ENCODE results near the gene IFT27. TPM values are rescaled to one million over a fixed set of nuclear protein-coding genes. Genes with fewer than 3 reads are reported as not detected.
"Not testable (repeated sequence)": the region's sequence is repeated elsewhere in the genome, so short reads cannot be mapped to it uniquely, and the experiment has no call there.

The IFT27 gene
- total and polyA plus RNA-seq, 2 donors: 23.0 to 33.9 TPM

DNA sequence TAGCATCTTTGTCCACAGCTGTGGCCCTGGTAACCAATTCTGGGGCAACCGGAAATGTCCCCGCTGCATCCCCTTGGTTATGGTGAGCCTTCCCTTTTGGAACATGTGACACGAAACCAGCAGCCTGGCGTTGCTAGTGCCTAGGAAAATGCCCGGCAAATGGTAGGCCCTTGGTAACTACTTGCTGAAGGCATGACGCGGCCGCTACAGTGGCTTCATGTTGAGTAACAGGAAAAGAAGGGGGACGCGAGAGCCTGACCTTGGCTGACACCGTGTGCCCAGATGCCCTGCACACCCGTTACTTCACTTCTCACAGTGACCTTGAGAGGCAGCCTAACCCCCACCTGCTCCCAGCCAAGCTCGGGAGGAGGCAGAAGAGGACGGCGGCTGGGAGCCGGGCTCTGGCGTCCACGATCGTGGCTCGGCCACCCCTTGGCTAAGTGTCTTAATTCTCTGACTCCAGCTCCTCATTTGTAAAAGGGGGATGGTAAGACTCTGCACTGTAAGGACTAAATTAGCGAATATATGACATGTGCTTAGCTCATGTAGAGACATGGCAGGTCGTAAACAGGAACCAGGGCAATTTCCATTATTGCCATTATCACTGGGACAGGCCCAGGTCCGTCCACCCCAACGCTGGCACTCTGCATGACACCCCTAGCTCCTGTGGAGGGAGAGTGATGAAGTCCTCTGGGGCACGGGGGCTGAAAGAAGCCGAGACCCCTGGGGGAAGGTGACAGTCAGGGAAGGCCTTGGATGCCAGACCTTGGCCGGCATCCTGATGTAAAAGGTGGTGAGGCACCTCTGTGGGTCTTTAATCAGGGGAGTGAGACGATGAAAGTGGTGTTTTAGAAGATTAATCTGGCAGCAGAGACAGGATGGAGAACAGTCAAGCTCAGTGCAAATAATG is 18.9 kb downstream of the IFT27 start:
- Histone ChIP-seq H3K4me3 (ENCODE audit: low read length in 2 of 2) (no peak overlapping the region), H3K27me3 (ENCODE audit: control insufficient read depth in 2 of 2, insufficient read depth in 1 of 2, low read length in 1 of 2) (peaks cover 0 to 9% of the 10 kb centered on the region in 2 donors), H3K4me1 (ENCODE audit: control insufficient read depth in 2 of 2, insufficient read depth in 2 of 2, low read length in 2 of 2) (peaks cover 0 to 23% of the 10 kb centered on the region in 2 donors), H3K9me3 (ENCODE audit: control insufficient read depth in 2 of 2, insufficient read depth in 1 of 2, low read length in 1 of 2) (no peaks in the 10 kb centered on the region), H3K27ac (ENCODE audit: low read depth in 1 of 2, low read length in 1 of 2) (no peak overlapping the region), H3K36me3 (ENCODE audit: control insufficient read depth in 2 of 2, insufficient read depth in 2 of 2, low read length in 1 of 2) (peaks cover 0 to under 1% of the 10 kb centered on the region in 2 donors)
- no peak for DNase-seq (ENCODE audit: low read depth in 6 of 9, low spot score in 9 of 9)
- 78% methylated on average over 28 of the region's 28 CpGs for WGBS

DNA sequence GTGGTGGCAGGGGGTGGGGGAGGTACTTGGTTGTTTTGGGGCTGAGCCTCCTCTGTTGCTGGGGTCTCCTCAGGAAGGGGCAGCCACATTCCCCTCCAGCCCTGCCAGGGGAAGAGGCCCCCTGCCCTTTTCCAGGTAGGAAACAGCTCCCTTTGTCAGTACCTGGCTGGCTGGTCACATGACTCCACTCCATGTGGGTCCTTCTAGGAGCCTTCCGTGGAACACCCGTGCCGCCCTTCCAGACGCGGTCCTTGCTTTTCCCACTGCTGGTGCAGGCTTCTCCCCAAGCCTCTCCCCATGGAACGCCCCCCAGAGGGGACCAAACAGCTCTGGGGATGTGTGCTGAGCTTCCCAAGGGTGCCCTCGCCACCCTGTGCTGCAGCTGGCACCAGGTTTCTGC is 19.9 kb downstream of the IFT27 start:
- Histone ChIP-seq H3K36me3 (ENCODE audit: control insufficient read depth in 2 of 2, insufficient read depth in 2 of 2, low read length in 1 of 2) (no peaks in the 10 kb centered on the region), H3K4me1 (ENCODE audit: control insufficient read depth in 2 of 2, insufficient read depth in 2 of 2, low read length in 2 of 2) (peaks cover 0 to 23% of the 10 kb centered on the region in 2 donors), H3K27ac (ENCODE audit: low read depth in 1 of 2, low read length in 1 of 2) (no peak overlapping the region), H3K4me3 (ENCODE audit: low read length in 2 of 2) (no peak overlapping the region), H3K27me3 (ENCODE audit: control insufficient read depth in 2 of 2, insufficient read depth in 1 of 2, low read length in 1 of 2) (peaks cover 0 to 9% of the 10 kb centered on the region in 2 donors), H3K9me3 (ENCODE audit: control insufficient read depth in 2 of 2, insufficient read depth in 1 of 2, low read length in 1 of 2) (no peaks in the 10 kb centered on the region)
- DNase-seq (ENCODE audit: low read depth in 6 of 9, low spot score in 9 of 9): no peak
- 65% methylated on average over 7 of the region's 7 CpGs for WGBS

- H3K36me3 ChIP-seq (ENCODE audit: control insufficient read depth in 2 of 2, insufficient read depth in 2 of 2, low read length in 1 of 2): no peaks in the 10 kb centered on the region
- no peaks in the 10 kb centered on the region for H3K9me3 ChIP-seq (ENCODE audit: control insufficient read depth in 2 of 2, insufficient read depth in 1 of 2, low read length in 1 of 2)
- H3K4me3 ChIP-seq (ENCODE audit: low read length in 2 of 2): no peak overlapping the region
- no peak overlapping the region for H3K27ac ChIP-seq (ENCODE audit: low read depth in 1 of 2, low read length in 1 of 2)
- no peak for DNase-seq (ENCODE audit: low read depth in 6 of 9, low spot score in 9 of 9)
- WGBS: 93% methylated on average over 6 of the region's 6 CpGs
- H3K4me1 ChIP-seq (ENCODE audit: control insufficient read depth in 2 of 2, insufficient read depth in 2 of 2, low read length in 2 of 2): peaks cover 0 to 23% of the 10 kb centered on the region in 2 donors
- peaks cover 0 to 9% of the 10 kb centered on the region in 2 donors for H3K27me3 ChIP-seq (ENCODE audit: control insufficient read depth in 2 of 2, insufficient read depth in 1 of 2, low read length in 1 of 2)
Observed at GRCh38 chr22:36755316-36755715, 20.6 kb downstream of the IFT27 start.

DNA sequence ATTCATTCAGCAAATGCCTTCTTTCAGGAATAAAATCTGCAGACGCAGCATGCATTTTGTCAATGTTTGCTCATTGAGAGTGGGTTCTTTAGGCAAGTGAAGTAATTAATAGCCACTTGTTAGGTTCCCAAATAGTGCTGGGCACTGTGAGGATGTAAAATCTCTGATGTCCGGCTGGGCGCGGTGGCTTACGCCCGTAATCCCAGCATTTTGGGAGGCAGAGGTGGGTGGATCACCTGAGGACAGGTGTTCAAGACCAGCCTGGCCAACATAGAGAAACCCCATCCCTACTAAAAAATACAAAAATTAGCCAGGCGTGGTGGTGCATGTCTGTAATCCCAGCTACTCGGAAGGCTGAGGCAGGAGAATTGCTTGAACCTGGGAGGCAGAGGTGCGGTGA is 21.0 kb downstream of the IFT27 start:
- 97% methylated on average over 9 of the region's 9 CpGs for WGBS
- not testable (repeated sequence) for DNase-seq (ENCODE audit: low read depth in 6 of 9, low spot score in 9 of 9); H3K36me3 ChIP-seq (ENCODE audit: control insufficient read depth in 2 of 2, insufficient read depth in 2 of 2, low read length in 1 of 2); H3K27ac ChIP-seq (ENCODE audit: low read depth in 1 of 2, low read length in 1 of 2); H3K4me3 ChIP-seq (ENCODE audit: low read length in 2 of 2); H3K9me3 ChIP-seq (ENCODE audit: control insufficient read depth in 2 of 2, insufficient read depth in 1 of 2, low read length in 1 of 2)
- Histone ChIP-seq H3K27me3 (ENCODE audit: control insufficient read depth in 2 of 2, insufficient read depth in 1 of 2, low read length in 1 of 2) (peaks cover 0 to 11% of the 10 kb centered on the region in 2 donors), H3K4me1 (ENCODE audit: control insufficient read depth in 2 of 2, insufficient read depth in 2 of 2, low read length in 2 of 2) (peaks cover 0 to 22% of the 10 kb centered on the region in 2 donors)

DNA sequence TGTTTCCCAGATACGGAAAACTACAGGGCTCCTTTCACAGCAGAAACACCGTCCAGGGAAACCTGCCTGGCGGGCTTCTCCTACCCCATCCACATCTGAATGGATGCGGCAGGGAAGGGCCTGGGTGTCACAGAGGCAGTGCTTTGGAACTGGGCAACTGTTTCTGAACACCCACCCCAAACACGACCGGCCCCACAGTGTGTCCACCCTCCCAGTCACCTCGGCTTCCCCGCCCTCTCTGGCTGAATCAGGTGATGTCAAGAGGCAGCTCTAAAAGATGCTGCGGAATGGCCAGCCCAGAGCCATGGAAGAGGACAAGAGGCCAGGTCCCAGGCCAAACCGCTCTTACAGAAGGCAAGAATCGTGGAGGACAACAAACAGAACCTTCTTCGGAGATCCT is 22.0 kb downstream of the IFT27 start:
- Histone ChIP-seq H3K9me3 (ENCODE audit: control insufficient read depth in 2 of 2, insufficient read depth in 1 of 2, low read length in 1 of 2) (no peaks in the 10 kb centered on the region), H3K27me3 (ENCODE audit: control insufficient read depth in 2 of 2, insufficient read depth in 1 of 2, low read length in 1 of 2) (peaks cover 0 to 12% of the 10 kb centered on the region in 2 donors), H3K4me3 (ENCODE audit: low read length in 2 of 2) (no peak overlapping the region), H3K4me1 (ENCODE audit: control insufficient read depth in 2 of 2, insufficient read depth in 2 of 2, low read length in 2 of 2) (peaks cover 0 to 12% of the 10 kb centered on the region in 2 donors), H3K36me3 (ENCODE audit: control insufficient read depth in 2 of 2, insufficient read depth in 2 of 2, low read length in 1 of 2) (no peaks in the 10 kb centered on the region), H3K27ac (ENCODE audit: low read depth in 1 of 2, low read length in 1 of 2) (no peak overlapping the region)
- 87% methylated on average over 12 of the region's 12 CpGs for WGBS
- no peak for DNase-seq (ENCODE audit: low read depth in 6 of 9, low spot score in 9 of 9)

DNA sequence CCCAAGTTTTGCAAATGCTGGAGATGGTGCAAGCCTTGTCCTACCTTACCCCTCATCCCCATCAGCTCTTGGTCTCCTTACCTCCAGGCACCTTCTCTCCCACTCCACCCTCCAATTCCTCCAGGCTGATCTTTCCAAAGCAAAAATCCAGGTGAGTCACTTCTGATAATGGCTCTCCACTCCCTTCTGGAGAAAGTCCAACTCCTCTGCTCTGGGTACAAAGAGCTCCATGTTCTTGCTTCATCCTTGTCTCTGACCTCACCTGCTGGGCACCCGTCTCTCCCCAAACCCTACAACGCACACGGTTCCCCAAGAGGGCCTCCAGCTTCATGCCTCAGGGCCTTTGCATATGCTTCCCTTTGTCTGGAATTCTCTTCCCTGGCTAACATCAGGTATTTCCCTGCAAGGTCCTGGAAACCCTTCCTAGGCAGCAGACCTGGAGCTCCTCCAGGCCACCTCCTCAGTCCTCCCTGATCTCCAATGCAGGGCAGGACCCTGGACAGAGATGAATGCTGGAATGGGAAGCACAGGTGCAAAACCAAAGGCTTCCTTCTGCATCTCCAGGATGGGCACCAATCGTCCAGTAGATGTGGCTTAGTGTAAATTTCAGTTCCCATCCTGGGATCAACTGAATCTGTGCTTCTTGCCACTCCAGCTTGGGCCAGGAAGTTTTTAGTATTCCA is 22.7 kb downstream of the IFT27 start:
- DNase-seq (ENCODE audit: low read depth in 6 of 9, low spot score in 9 of 9): no peak
- H3K4me1 ChIP-seq (ENCODE audit: control insufficient read depth in 2 of 2, insufficient read depth in 2 of 2, low read length in 2 of 2): peaks cover 0 to 5% of the 10 kb centered on the region in 2 donors
- WGBS: 77% methylated on average over 4 of the region's 4 CpGs
- H3K9me3 ChIP-seq (ENCODE audit: control insufficient read depth in 2 of 2, insufficient read depth in 1 of 2, low read length in 1 of 2): no peaks in the 10 kb centered on the region
- no peak overlapping the region for H3K4me3 ChIP-seq (ENCODE audit: low read length in 2 of 2)
- no peak overlapping the region for H3K27ac ChIP-seq (ENCODE audit: low read depth in 1 of 2, low read length in 1 of 2)
- H3K27me3 ChIP-seq (ENCODE audit: control insufficient read depth in 2 of 2, insufficient read depth in 1 of 2, low read length in 1 of 2): peaks cover 0 to 12% of the 10 kb centered on the region in 2 donors
- H3K36me3 ChIP-seq (ENCODE audit: control insufficient read depth in 2 of 2, insufficient read depth in 2 of 2, low read length in 1 of 2): no peaks in the 10 kb centered on the region

DNA sequence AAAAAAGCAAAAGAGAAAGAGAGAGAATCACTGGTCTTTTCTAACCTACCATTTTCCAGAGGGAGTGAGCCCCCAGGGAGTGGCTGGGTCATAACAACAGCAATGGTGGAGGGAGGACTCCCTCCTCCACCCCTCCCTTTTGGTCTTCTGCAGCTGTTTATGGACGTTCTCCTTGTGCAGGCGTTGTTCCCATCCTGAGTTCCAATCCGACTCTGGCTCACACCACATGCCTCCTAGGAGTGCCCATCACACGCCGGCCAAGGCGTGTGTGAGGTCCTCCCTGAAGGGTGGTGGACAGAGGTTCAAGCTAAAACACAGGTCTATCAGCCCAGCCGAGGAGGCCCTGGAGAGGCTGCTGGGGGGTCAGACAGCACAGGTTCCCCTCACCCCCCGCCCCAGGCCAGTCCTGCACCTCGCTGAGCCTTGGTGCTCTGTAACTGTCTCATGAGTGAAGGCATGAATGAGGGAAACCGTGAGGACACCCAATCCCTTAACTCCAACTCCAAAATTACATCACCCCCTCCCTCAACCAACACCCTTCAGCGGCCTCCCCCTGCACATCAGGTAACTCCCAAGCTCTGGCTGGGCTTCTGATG is 29.4 kb downstream of the IFT27 start:
- no peak overlapping the region for H3K27ac ChIP-seq (ENCODE audit: low read depth in 1 of 2, low read length in 1 of 2)
- H3K27me3 ChIP-seq (ENCODE audit: control insufficient read depth in 2 of 2, insufficient read depth in 1 of 2, low read length in 1 of 2): peaks cover 0 to 3% of the 10 kb centered on the region in 2 donors
- H3K9me3 ChIP-seq (ENCODE audit: control insufficient read depth in 2 of 2, insufficient read depth in 1 of 2, low read length in 1 of 2): no peaks in the 10 kb centered on the region
- no peaks in the 10 kb centered on the region for H3K4me1 ChIP-seq (ENCODE audit: control insufficient read depth in 2 of 2, insufficient read depth in 2 of 2, low read length in 2 of 2)
- WGBS: 89% methylated on average over 11 of the region's 11 CpGs
- DNase-seq (ENCODE audit: low read depth in 6 of 9, low spot score in 9 of 9): no peak
- H3K36me3 ChIP-seq (ENCODE audit: control insufficient read depth in 2 of 2, insufficient read depth in 2 of 2, low read length in 1 of 2): no peaks in the 10 kb centered on the region
- no peak overlapping the region for H3K4me3 ChIP-seq (ENCODE audit: low read length in 2 of 2)

GRCh38 chr22:36745301-36745995 is 30.5 kb downstream of the IFT27 start:
- Histone ChIP-seq H3K27ac (ENCODE audit: low read depth in 1 of 2, low read length in 1 of 2) (no peak overlapping the region), H3K36me3 (ENCODE audit: control insufficient read depth in 2 of 2, insufficient read depth in 2 of 2, low read length in 1 of 2) (no peaks in the 10 kb centered on the region), H3K9me3 (ENCODE audit: control insufficient read depth in 2 of 2, insufficient read depth in 1 of 2, low read length in 1 of 2) (no peaks in the 10 kb centered on the region), H3K4me3 (ENCODE audit: low read length in 2 of 2) (no peak overlapping the region), H3K4me1 (ENCODE audit: control insufficient read depth in 2 of 2, insufficient read depth in 2 of 2, low read length in 2 of 2) (no peaks in the 10 kb centered on the region), H3K27me3 (ENCODE audit: control insufficient read depth in 2 of 2, insufficient read depth in 1 of 2, low read length in 1 of 2) (peaks cover 0 to 3% of the 10 kb centered on the region in 2 donors)
- DNase-seq (ENCODE audit: low read depth in 6 of 9, low spot score in 9 of 9): no peak
- WGBS: 82% methylated on average over 8 of the region's 8 CpGs

All from thymus (tissue), 11 donors.